ENCODE measurements around the gene EPS15.
"Not testable (repeated sequence)": the region's sequence is repeated elsewhere in the genome, so short reads cannot be mapped to it uniquely, and the experiment has no call there.

EPS15 gene

GRCh38 chr1:51325878-51326755 is 192.9 kb downstream of the EPS15 start:
- CTCF ChIA-PET, result interaction anchor here (1.8 kb wide), 1 partner anchor 29 kb away, joined by 5 read pairs; no protein-coding TSS in a partner anchor
- TF ChIP-seq EGR2 (tag by site-specific recombination; IDR thresholded peaks at IDR 0.05; ENCODE audit: low read depth) (peak; percentile 92), ZNF600 (tag by site-specific recombination; IDR thresholded peaks at IDR 0.05) (peak; percentile 53), ZFHX2 (tag by site-specific recombination; conservative IDR thresholded peaks at IDR 0.05) (peak; percentile 95), SP7 (tag by site-specific recombination; IDR thresholded peaks at IDR 0.05) (0 out of 2 replicates have a peak, but pooled peaks have one; percentile 41), BCL6B (tag by site-specific recombination; IDR thresholded peaks at IDR 0.05) (no peak), ZNF624 (tag by site-specific recombination; IDR thresholded peaks at IDR 0.05) (no peak)
- Histone ChIP-seq H3K4me3 (ENCODE audit: low read depth, low read length) (no peak overlapping the region), H3K9me3 (ENCODE audit: control insufficient read depth, insufficient read depth, low read depth, low read length) (no peaks in the 10 kb centered on the region), H3K4me1 (ENCODE audit: control insufficient read depth, insufficient read depth, low read length) (peaks cover 3% of the 10 kb centered on the region; the same call in 1 of the 2 replicates), H3K27ac (ENCODE audit: extremely low read depth, low read depth, low read length) (no peak overlapping the region), H3K36me3 (ENCODE audit: control insufficient read depth in 2 of 2, insufficient read depth in 1 of 2, low read length in 2 of 2) (no peaks in the 10 kb centered on the region)
- POLR2A ChIA-PET, result interaction anchor here (1.6 kb wide), 1 partner anchor 10 kb away, joined by 3 read pairs; no protein-coding TSS in a partner anchor

- TF ChIP-seq ZNF394 (tag by site-specific recombination; IDR thresholded peaks at IDR 0.05; ENCODE audit: borderline replicate concordance) (no peak), ZNF488 (tag by site-specific recombination; IDR thresholded peaks at IDR 0.05) (no peak), KLF7 (tag by site-specific recombination; IDR thresholded peaks at IDR 0.05; ENCODE audit: borderline replicate concordance) (no peak), GFI1B (tag by site-specific recombination; IDR thresholded peaks at IDR 0.05) (no peak), ZNF792 (tag by site-specific recombination; IDR thresholded peaks at IDR 0.05) (no peak), GLI4 (tag by site-specific recombination; IDR thresholded peaks at IDR 0.05) (no peak), ZNF560 (tag by site-specific recombination; IDR thresholded peaks at IDR 0.05; ENCODE audit: borderline replicate concordance) (no peak)
- CTCF ChIA-PET, result no interaction called here
- Histone ChIP-seq H3K4me1 (ENCODE audit: control insufficient read depth, insufficient read depth, low read length) (no peaks in the 10 kb centered on the region), H3K4me3 (ENCODE audit: low read depth, low read length) (no peak overlapping the region), H3K27ac (ENCODE audit: extremely low read depth, low read depth, low read length) (no peak overlapping the region), H3K9me3 (ENCODE audit: control insufficient read depth, insufficient read depth, low read depth, low read length) (no peaks in the 10 kb centered on the region), H3K36me3 (ENCODE audit: control insufficient read depth in 2 of 2, insufficient read depth in 1 of 2, low read length in 2 of 2) (no peaks in the 10 kb centered on the region; a peak in 1 of 3 replicates)
- POLR2A ChIA-PET, result interaction anchor here (1.6 kb wide), 1 partner anchor 11 kb away, joined by 3 read pairs; no protein-coding TSS in a partner anchor
Observed at GRCh38 chr1:51325391-51325790, 193.7 kb downstream of the EPS15 start.

- CTCF ChIA-PET; H3K36me3 ChIP-seq (ENCODE audit: control insufficient read depth in 2 of 2, insufficient read depth in 1 of 2, low read length in 2 of 2); H3K4me1 ChIP-seq (ENCODE audit: control insufficient read depth, insufficient read depth, low read length); H3K27ac ChIP-seq (ENCODE audit: extremely low read depth, low read depth, low read length); H3K9me3 ChIP-seq (ENCODE audit: control insufficient read depth, insufficient read depth, low read depth, low read length); H3K4me3 ChIP-seq (ENCODE audit: low read depth, low read length): not testable (repeated sequence)
- POLR2A ChIA-PET, result interaction anchor here (1.6 kb wide), 1 partner anchor 11 kb away, joined by 3 read pairs; no protein-coding TSS in a partner anchor
Observed at GRCh38 chr1:51325011-51325385, 194.1 kb downstream of the EPS15 start.

GRCh38 chr1:51324251-51325010 is 194.6 kb downstream of the EPS15 start:
- no peaks in the 10 kb centered on the region; a peak in 1 of 3 replicates for H3K36me3 ChIP-seq (ENCODE audit: control insufficient read depth in 2 of 2, insufficient read depth in 1 of 2, low read length in 2 of 2)
- ChIA-PET CTCF (no interaction called here), POLR2A (no interaction called here)
- no peak overlapping the region for H3K4me3 ChIP-seq (ENCODE audit: low read depth, low read length)
- TF ChIP-seq PRDM10 (tag by site-specific recombination; IDR thresholded peaks at IDR 0.05) (no peak), ZNF624 (tag by site-specific recombination; IDR thresholded peaks at IDR 0.05) (no peak), ZNF280C (tag by site-specific recombination; IDR thresholded peaks at IDR 0.05) (no peak), ZNF561 (tag by site-specific recombination; IDR thresholded peaks at IDR 0.05; ENCODE audit: borderline replicate concordance) (no peak)
- no peak overlapping the region for H3K27ac ChIP-seq (ENCODE audit: extremely low read depth, low read depth, low read length)
- no peaks in the 10 kb centered on the region for H3K4me1 ChIP-seq (ENCODE audit: control insufficient read depth, insufficient read depth, low read length)
- H3K9me3 ChIP-seq (ENCODE audit: control insufficient read depth, insufficient read depth, low read depth, low read length), result no peaks in the 10 kb centered on the region
